GM06990 (cell line): ENCODE data around the gene AGTPBP1.

Source experiments
- DNase-seq: peaks from one replicate; pipeline ENCODE4 v3.0.0-alpha.2; 2011; ENCODE audit not compliant: insufficient read length; ENCODE audit errors: extremely low read depth
- H3K27me3 ChIP-seq: replicated peaks from 2 replicates; pipeline ENCODE4 v1.6.0; 2011; ENCODE audit warnings: low read length; ENCODE audit not compliant: control insufficient read depth, insufficient read depth
- H3K36me3 ChIP-seq: 2 replicates; pipeline ENCODE4 v1.5.1; 2011; ENCODE audit warnings: low read length; ENCODE audit not compliant: control insufficient read depth, insufficient read depth
- H3K4me3 ChIP-seq: replicated peaks from 2 replicates; pipeline ENCODE4 v1.5.1; 2011; ENCODE audit warnings: low read depth, mild to moderate bottlenecking, control low read depth, low read length
- TF ChIP-seq, protein P1 (sequence below): IDR thresholded peaks from 2 replicates; pipeline ENCODE4 v1.5.1; 2011; ENCODE audit warnings: low read length, control low read depth, mild to moderate bottlenecking, inconsistent platforms; ENCODE audit not compliant: insufficient read depth, poor library complexity, severe bottlenecking

AGTPBP1 gene

DNA sequence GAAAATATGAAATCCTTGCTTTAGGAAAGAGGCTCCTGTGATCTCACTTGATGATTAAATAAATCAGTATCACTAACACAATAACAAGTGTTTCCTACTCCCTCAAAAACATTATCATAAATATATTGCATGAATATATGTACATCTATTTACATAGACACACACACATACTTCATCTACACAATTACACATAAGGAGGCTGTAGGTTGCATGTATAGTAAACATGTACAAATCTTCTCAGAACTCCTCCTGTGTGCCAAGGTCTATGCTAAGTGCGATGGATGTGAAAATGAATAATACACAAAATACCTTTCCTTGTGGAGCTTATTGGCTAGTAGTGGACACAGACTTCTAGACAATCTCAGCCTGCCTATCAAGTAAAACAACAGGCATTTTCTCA is 239.9 kb downstream of the AGTPBP1 start:
- no peak for DNase-seq
- Histone ChIP-seq H3K4me3 (no peak overlapping the region), H3K27me3 (no peaks in the 10 kb centered on the region), H3K36me3 (no peaks in the 10 kb centered on the region)
- TF ChIP-seq, protein P1, sequence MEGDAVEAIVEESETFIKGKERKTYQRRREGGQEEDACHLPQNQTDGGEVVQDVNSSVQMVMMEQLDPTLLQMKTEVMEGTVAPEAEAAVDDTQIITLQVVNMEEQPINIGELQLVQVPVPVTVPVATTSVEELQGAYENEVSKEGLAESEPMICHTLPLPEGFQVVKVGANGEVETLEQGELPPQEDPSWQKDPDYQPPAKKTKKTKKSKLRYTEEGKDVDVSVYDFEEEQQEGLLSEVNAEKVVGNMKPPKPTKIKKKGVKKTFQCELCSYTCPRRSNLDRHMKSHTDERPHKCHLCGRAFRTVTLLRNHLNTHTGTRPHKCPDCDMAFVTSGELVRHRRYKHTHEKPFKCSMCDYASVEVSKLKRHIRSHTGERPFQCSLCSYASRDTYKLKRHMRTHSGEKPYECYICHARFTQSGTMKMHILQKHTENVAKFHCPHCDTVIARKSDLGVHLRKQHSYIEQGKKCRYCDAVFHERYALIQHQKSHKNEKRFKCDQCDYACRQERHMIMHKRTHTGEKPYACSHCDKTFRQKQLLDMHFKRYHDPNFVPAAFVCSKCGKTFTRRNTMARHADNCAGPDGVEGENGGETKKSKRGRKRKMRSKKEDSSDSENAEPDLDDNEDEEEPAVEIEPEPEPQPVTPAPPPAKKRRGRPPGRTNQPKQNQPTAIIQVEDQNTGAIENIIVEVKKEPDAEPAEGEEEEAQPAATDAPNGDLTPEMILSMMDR = no peak

DNA sequence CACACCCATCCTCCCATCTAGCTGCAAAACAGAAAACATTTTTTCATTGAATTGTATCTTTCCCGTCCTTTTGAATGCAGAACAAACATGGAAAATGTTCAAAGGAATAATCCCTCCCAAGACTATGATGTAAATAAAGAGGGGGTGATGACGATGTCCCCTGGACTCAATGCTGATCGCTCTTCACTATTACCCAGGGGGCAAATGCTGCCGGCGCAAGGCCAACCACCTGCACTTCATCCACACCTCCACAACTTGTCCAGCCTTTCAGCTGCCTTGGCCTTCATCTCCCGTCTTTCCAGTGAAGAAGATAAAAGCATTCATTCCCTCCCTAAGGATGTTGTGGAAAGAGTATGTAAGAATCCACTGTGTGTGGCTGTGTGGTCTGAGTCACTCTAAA is 240.3 kb downstream of the AGTPBP1 start:
- Histone ChIP-seq H3K27me3 (no peaks in the 10 kb centered on the region), H3K4me3 (no peak overlapping the region), H3K36me3 (no peaks in the 10 kb centered on the region)
- TF ChIP-seq, protein P1 = no peak
- DNase-seq = no peak
